Left forelimb (tissue), 1 donor: Measurements from ENCODE around the gene MALL.
"Not testable (repeated sequence)": the region's sequence is repeated elsewhere in the genome, so short reads cannot be mapped to it uniquely, and the experiment has no call there.

Experiments used
- DNase-seq: peaks from one replicate; pipeline ENCODE4 v3.0.0-alpha.2; 2018; ENCODE audit warnings: low spot score

Gene MALL

GRCh38 chr2:110115291-110116032, at the start of gene MALL:
MALL (minus strand) TSS chr2:110115822; CDS start chr2:110115792, 30 bp downstream.
- DNase-seq: no peak

GRCh38 chr2:110157153-110157793, 41.7 kb upstream of the MALL start:
- no peak for DNase-seq

- DNase-seq: not testable (repeated sequence)
These were observed 39.2 kb upstream of the MALL start for GRCh38 chr2:110154828-110155227.

GRCh38 chr2:110154188-110154587, 38.6 kb upstream of the MALL start:
- not testable (repeated sequence) for DNase-seq

- no peak for DNase-seq
These were observed 37.8 kb upstream of the MALL start for GRCh38 chr2:110153416-110153815.

GRCh38 chr2:110152943-110153342, 37.3 kb upstream of the MALL start:
- DNase-seq: no peak

- no peak for DNase-seq
These were observed 34.0 kb upstream of the MALL start for GRCh38 chr2:110149330-110150220.

- no peak for DNase-seq
These were observed 31.3 kb upstream of the MALL start for GRCh38 chr2:110146945-110147332.

GRCh38 chr2:110146183-110146944, 30.7 kb upstream of the MALL start:
- no peak for DNase-seq

GRCh38 chr2:110143982-110144381, 28.4 kb upstream of the MALL start:
- no peak for DNase-seq

GRCh38 chr2:110140401-110140800, 24.8 kb upstream of the MALL start:
- DNase-seq: no peak

- no peak for DNase-seq
These were observed 18.4 kb upstream of the MALL start for GRCh38 chr2:110134025-110134424.

GRCh38 chr2:110131166-110131565, 15.5 kb upstream of the MALL start:
- no peak for DNase-seq

GRCh38 chr2:110130757-110131156, 15.1 kb upstream of the MALL start:
- DNase-seq: no peak

GRCh38 chr2:110126906-110127305, 11.3 kb upstream of the MALL start:
- no peak for DNase-seq

GRCh38 chr2:110126086-110126773, 10.6 kb upstream of the MALL start:
- no peak for DNase-seq

- DNase-seq: no peak
These were observed 9.5 kb upstream of the MALL start for GRCh38 chr2:110124939-110125691.

GRCh38 chr2:110124038-110124825, 8.6 kb upstream of the MALL start:
- no peak for DNase-seq

GRCh38 chr2:110121592-110121991, 6.0 kb upstream of the MALL start:
- DNase-seq: no peak

GRCh38 chr2:110121052-110121334, 5.4 kb upstream of the MALL start:
- DNase-seq: no peak
